Stomach (tissue), 9 donors: Measurements from ENCODE around the gene RNF141. TPM values are rescaled to one million over a fixed set of nuclear protein-coding genes. Genes with fewer than 3 reads are reported as not detected.

Source experiments
- DNase-seq, 2 donors: peaks; one replicate each; pipeline versions ENCODE4 v3.0.0 to v3.0.0-alpha.2; 2013 to 2019
- H3K27ac ChIP-seq, 5 donors: fragments of 200-600 bp in 4 of 5; sonication (generic) in 4 of 5; one replicate each; pipeline ENCODE4 v1.5.1; 2013 to 2019; ENCODE audit warnings: mild to moderate bottlenecking in 1 of 5, moderate library complexity in 1 of 5
- H3K27me3 ChIP-seq, 3 donors: fragments of 200-600 bp; sonication (generic); one replicate each; pipeline ENCODE4 v1.5.1; 2017 to 2019; ENCODE audit warnings: mixed run types in 1 of 3
- H3K36me3 ChIP-seq, 4 donors: fragments of 200-600 bp; sonication (generic); 1 replicate in 3 of 4; 2 replicates in 1 of 4; pipeline ENCODE4 v1.5.1; 2016 to 2019
- H3K4me1 ChIP-seq, 4 donors: fragments of 200-600 bp; sonication (generic); one replicate each; pipeline ENCODE4 v1.5.1; 2016 to 2019
- H3K4me3 ChIP-seq, 4 donors: fragments of 200-600 bp; sonication (generic) in 3 of 4; one replicate each; pipeline ENCODE4 v1.5.1; 2016 to 2019; ENCODE audit warnings: mild to moderate bottlenecking in 1 of 4
- H3K9me3 ChIP-seq, 4 donors: fragments of 200-600 bp; sonication (generic); one replicate each; pipeline ENCODE4 v1.5.1; 2016 to 2019
- EP300 ChIP-seq: sonication (generic); formaldehyde crosslinking; IDR thresholded peaks from one replicate; pipeline ENCODE4 v1.6.1; 2017; ENCODE audit warnings: antibody characterized with exemption
- POLR2A ChIP-seq, 4 donors: fragments of 450-650 bp; IDR thresholded peaks; one replicate each; pipeline ENCODE4 v1.6.1; 2016; ENCODE audit warnings: antibody characterized with exemption in 4 of 4, control low read depth in 2 of 4, mild to moderate bottlenecking in 1 of 4, moderate library complexity in 1 of 4
- POLR2AphosphoS5 ChIP-seq, 3 donors: sonication (generic); formaldehyde crosslinking; IDR thresholded peaks; one replicate each; pipeline ENCODE4 v1.6.1; 2016; ENCODE audit warnings: antibody characterized with exemption in 3 of 3
- WGBS, 5 donors: extraction: QIAGEN DNeasy Blood & Tissue Kit in 3 of 5; methylation state at CpG; one replicate each; pipeline versions ENCODE4 v1.1.5 to v1.1.7; 2013 to 2018; 5-methylcytosine and 5-hydroxymethylcytosine counted together
- intact Hi-C: fragments of 100-400 bp; cut with DNase I; formaldehyde crosslinking; loops from one replicate; pipeline ENCODE4 v1.15.1; 2023; ENCODE audit warnings: low total_unique reads
- polyA plus RNA-seq, 3 donors: library from polyadenylated mRNA; stranded (reverse); fragments of 200-250 nt; gene quantifications; one replicate each; pipeline ENCODE4 v1.2.3, GENCODE V29; 2013
- total RNA-seq, 5 donors: library from RNA; depleted of rRNA; stranded (reverse); fragments of >200 nt; gene quantifications; one replicate each; pipeline versions ENCODE4 v1.1.0 to v1.2.3, GENCODE V29; 2014 to 2016
- TF ChIP-seq, protein P1 (sequence below), 7 experiments: fragments of 450-650 bp in 4 of 7; fragments of 200-600 bp in 3 of 7; sonication (generic) in 3 of 7; IDR thresholded peaks; one replicate each; pipeline ENCODE4 v1.5.1; 2016 to 2019; ENCODE audit warnings: antibody characterized with exemption in 7 of 7, control low read depth in 2 of 7, mild to moderate bottlenecking in 1 of 7
- donor health status: healthy with polysubstance abuse.
- donor health status: Bipolar disorder and iron deficiency.
- donor health status: healthy.

RNF141 gene
- total and polyA plus RNA-seq, 8 donors, result 6.4 to 71.2 (median 19.1) TPM

DNA sequence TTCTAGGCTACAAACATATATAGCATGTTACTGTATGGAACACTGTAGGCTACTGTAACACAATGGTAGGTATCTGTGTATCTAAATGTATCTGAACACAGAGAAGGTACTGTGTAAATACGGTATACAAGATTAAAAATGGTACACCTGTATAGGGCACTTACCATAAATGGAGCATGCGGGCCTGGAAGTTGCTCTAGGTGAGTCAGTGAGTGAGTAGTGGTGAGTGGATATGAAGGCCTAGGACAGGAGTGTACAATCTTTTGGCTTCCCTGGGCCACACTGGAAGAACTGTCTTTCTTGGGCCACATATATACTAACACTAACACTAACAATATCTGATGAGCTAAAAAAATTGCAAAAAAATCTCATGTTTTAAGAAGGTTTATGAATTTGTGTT is 21.4 kb downstream of the RNF141 start:
- peaks cover 12 to 67% (median 64%) of the 10 kb centered on the region in 4 donors for H3K36me3 ChIP-seq
- no peak for DNase-seq
- H3K4me3 ChIP-seq, result no peak overlapping the region
- no peaks in the 10 kb centered on the region for H3K9me3 ChIP-seq
- H3K27ac ChIP-seq, result no peak overlapping the region
- WGBS, 5 donors, result 75 to 91% (median 87%) methylated on average over 2 of the region's 2 CpGs
- peaks cover 0 to 22% (median 3%) of the 10 kb centered on the region in 4 donors for H3K4me1 ChIP-seq
- intact Hi-C loops, result no loop called here
- TF ChIP-seq POLR2A (IDR thresholded peaks at IDR 0.05) (no peak), EP300 (no peak), POLR2AphosphoS5 (IDR thresholded peaks at IDR 0.05) (no peak)
- TF ChIP-seq, protein P1, sequence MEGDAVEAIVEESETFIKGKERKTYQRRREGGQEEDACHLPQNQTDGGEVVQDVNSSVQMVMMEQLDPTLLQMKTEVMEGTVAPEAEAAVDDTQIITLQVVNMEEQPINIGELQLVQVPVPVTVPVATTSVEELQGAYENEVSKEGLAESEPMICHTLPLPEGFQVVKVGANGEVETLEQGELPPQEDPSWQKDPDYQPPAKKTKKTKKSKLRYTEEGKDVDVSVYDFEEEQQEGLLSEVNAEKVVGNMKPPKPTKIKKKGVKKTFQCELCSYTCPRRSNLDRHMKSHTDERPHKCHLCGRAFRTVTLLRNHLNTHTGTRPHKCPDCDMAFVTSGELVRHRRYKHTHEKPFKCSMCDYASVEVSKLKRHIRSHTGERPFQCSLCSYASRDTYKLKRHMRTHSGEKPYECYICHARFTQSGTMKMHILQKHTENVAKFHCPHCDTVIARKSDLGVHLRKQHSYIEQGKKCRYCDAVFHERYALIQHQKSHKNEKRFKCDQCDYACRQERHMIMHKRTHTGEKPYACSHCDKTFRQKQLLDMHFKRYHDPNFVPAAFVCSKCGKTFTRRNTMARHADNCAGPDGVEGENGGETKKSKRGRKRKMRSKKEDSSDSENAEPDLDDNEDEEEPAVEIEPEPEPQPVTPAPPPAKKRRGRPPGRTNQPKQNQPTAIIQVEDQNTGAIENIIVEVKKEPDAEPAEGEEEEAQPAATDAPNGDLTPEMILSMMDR (IDR thresholded peaks at IDR 0.05), result no peak
- no peaks in the 10 kb centered on the region for H3K27me3 ChIP-seq

DNA sequence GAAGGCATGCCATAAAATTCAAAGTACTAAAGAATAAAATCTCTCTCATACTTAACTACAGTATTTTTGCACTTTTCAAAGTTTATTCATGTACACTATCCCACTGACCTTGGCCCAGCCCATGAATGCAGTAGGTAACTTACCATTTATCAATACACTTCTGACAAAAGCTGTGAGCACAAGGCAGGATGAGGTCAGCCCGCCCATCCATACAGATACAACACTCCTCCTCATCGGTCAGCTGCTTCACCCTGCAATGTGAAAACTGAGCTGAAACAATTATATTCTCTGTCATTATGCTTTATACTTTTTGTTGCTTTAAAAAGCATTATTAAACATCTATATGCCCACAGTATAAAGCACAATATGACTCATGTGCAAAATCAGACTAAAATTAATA is 22.1 kb downstream of the RNF141 start:
- Histone ChIP-seq H3K4me1 (peaks cover 0 to 22% (median 3%) of the 10 kb centered on the region in 4 donors), H3K4me3 (no peak overlapping the region), H3K27me3 (no peaks in the 10 kb centered on the region), H3K36me3 (peaks cover 12 to 60% (median 59%) of the 10 kb centered on the region in 4 donors), H3K9me3 (no peaks in the 10 kb centered on the region), H3K27ac (no peak overlapping the region)
- 91 to 97% (median 93%) methylated on average over 2 of the region's 2 CpGs for WGBS, 5 donors
- intact Hi-C loops, result no loop called here
- TF ChIP-seq EP300 (no peak), POLR2AphosphoS5 (IDR thresholded peaks at IDR 0.05) (no peak), POLR2A (IDR thresholded peaks at IDR 0.05) (no peak)
- TF ChIP-seq, protein P1 (IDR thresholded peaks at IDR 0.05), result no peak
- no peak for DNase-seq

DNA sequence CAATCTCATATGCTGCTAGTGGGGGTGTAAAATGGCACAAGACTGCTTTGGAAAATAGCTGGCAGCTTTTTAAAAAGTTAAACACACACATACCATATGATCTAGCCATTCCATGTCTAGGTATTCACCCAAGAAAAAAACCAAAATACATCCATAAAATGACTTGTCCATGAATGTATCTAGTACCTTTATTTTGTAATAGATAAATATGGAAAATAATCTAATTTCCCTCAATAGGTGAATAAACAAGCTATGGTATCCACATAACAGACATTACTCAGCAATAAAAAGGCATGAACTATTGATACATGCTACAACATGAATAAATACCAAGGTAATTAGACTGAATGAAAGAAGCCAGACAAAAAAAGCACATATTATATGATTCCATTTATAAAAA is 22.9 kb downstream of the RNF141 start:
- Histone ChIP-seq H3K27ac (no peak overlapping the region), H3K4me3 (no peak overlapping the region), H3K36me3 (peaks cover 12 to 57% (median 53%) of the 10 kb centered on the region in 4 donors), H3K9me3 (no peaks in the 10 kb centered on the region), H3K4me1 (peaks cover 0 to 20% (median 3%) of the 10 kb centered on the region in 4 donors), H3K27me3 (no peaks in the 10 kb centered on the region)
- no peak for DNase-seq
- TF ChIP-seq, protein P1 (IDR thresholded peaks at IDR 0.05), result no peak
- TF ChIP-seq POLR2A (IDR thresholded peaks at IDR 0.05), result no peak
- no peak for TF ChIP-seq POLR2AphosphoS5 (IDR thresholded peaks at IDR 0.05)
- no peak for TF ChIP-seq EP300
- intact Hi-C loops, result no loop called here

DNA sequence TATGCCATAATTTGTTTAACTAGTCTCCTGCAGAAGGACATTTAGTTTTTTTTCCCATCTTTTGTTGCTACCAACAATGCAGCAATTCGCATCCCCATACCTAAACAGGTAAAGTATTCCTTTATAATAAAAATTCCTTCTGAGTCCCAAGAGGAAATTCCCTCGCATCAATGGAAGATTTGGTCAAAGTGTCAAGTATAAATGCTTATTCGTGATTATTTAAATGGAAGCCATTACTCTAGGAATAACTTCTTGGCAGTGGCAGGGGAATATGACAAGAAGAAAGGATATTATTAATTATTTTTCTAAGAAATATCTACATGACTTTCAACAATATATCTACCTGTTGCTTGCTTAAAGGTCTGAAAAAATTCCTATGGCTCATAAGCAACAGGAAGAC is 25.6 kb downstream of the RNF141 start:
- H3K4me3 ChIP-seq, result no peak overlapping the region
- peaks cover 0 to 4% (median 0%) of the 10 kb centered on the region in 4 donors for H3K4me1 ChIP-seq
- no peaks in the 10 kb centered on the region for H3K9me3 ChIP-seq
- no peaks in the 10 kb centered on the region for H3K27me3 ChIP-seq
- intact Hi-C loops, result no loop called here
- DNase-seq, result no peak
- TF ChIP-seq POLR2A (IDR thresholded peaks at IDR 0.05), result no peak
- TF ChIP-seq, protein P1 (IDR thresholded peaks at IDR 0.05), result no peak
- no peak for TF ChIP-seq EP300
- TF ChIP-seq POLR2AphosphoS5 (IDR thresholded peaks at IDR 0.05), result no peak
- peaks cover 8 to 42% (median 37%) of the 10 kb centered on the region in 4 donors for H3K36me3 ChIP-seq
- H3K27ac ChIP-seq, result no peak overlapping the region
- 88 to 96% (median 94%) methylated on average over 3 of the region's 3 CpGs for WGBS, 5 donors
